GM23338 (cell line): ENCODE measurements around the gene OPRM1. TPM values are rescaled to one million over a fixed set of nuclear protein-coding genes. Genes with fewer than 3 reads are reported as not detected.

ENCODE experiments used
- ATAC-seq: fragments of 200-7000 bp; cut with Tn5 transposase; 3 replicates; pipeline ENCODE4 v1.9.1; 2020
- DNase-seq: peaks from one replicate; pipeline ENCODE4 v3.0.0-alpha.2; 2015; ENCODE audit warnings: low spot score
- H2AFZ ChIP-seq: fragments of 200-600 bp; sonication (generic); 2 replicates; pipeline ENCODE4 v1.8.0; 2016; ENCODE audit warnings: antibody characterized with exemption, mild to moderate bottlenecking, moderate library complexity
- H3F3A ChIP-seq: fragments of 200-600 bp; sonication (generic); replicated peaks from 2 replicates; pipeline ENCODE4 v1.8.0; 2017; ENCODE audit warnings: antibody characterized with exemption, mixed run types, low read depth
- H3K27ac ChIP-seq: fragments of 200-600 bp; sonication (generic); 2 replicates; pipeline ENCODE4 v1.6.1; 2016; ENCODE audit warnings: low read depth
- H3K27me3 ChIP-seq: fragments of 200-600 bp; sonication (generic); 2 replicates; pipeline ENCODE4 v1.8.0; 2016; ENCODE audit warnings: mild to moderate bottlenecking, mixed run types, moderate library complexity; ENCODE audit not compliant: insufficient read depth
- H3K36me3 ChIP-seq: fragments of 200-600 bp; sonication (generic); 2 replicates; pipeline ENCODE4 v1.8.0; 2016; ENCODE audit warnings: mild to moderate bottlenecking; ENCODE audit not compliant: insufficient read depth
- H3K4me1 ChIP-seq: fragments of 200-600 bp; sonication (generic); 2 replicates; pipeline ENCODE4 v1.8.0; 2016; ENCODE audit warnings: mild to moderate bottlenecking, moderate library complexity; ENCODE audit not compliant: insufficient read depth
- H3K4me2 ChIP-seq: fragments of 200-600 bp; sonication (generic); 2 replicates; pipeline ENCODE4 v1.7.1; 2017; ENCODE audit warnings: mixed run types
- H3K4me3 ChIP-seq: fragments of 200-600 bp; sonication (generic); 2 replicates; pipeline ENCODE4 v1.6.1; 2016; ENCODE audit warnings: mixed run types
- H3K79me2 ChIP-seq: fragments of 200-600 bp; sonication (generic); replicated peaks from 2 replicates; pipeline ENCODE4 v1.8.0; 2017; ENCODE audit warnings: mild to moderate bottlenecking; ENCODE audit not compliant: insufficient read depth
- H3K9me2 ChIP-seq: fragments of 200-600 bp; sonication (generic); 2 replicates; pipeline ENCODE4 v1.8.0; 2017; ENCODE audit not compliant: insufficient read depth
- H4K20me1 ChIP-seq: fragments of 200-600 bp; sonication (generic); replicated peaks from 2 replicates; pipeline ENCODE4 v1.8.0; 2017; ENCODE audit warnings: mild to moderate bottlenecking; ENCODE audit not compliant: insufficient read depth
- H3K27ac Mint-ChIP-seq: 2 replicates; pipeline ENCODE4 v1.8.0; 2020; ENCODE audit warnings: inconsistent platforms, mild to moderate bottlenecking, moderate library complexity, mixed read lengths
- H3K27me3 Mint-ChIP-seq: 3 replicates; pipeline ENCODE4 v1.8.0; 2022; ENCODE audit warnings: low read depth, mild to moderate bottlenecking, moderate library complexity, mixed read lengths, inconsistent platforms; ENCODE audit not compliant: insufficient read depth, poor library complexity
- H3K36me3 Mint-ChIP-seq: 3 replicates; pipeline ENCODE4 v1.8.0; 2021; ENCODE audit warnings: low read depth, mild to moderate bottlenecking, inconsistent platforms, moderate library complexity, mixed read lengths
- H3K4me1 Mint-ChIP-seq: 3 replicates; pipeline ENCODE4 v1.8.0; 2020; ENCODE audit warnings: mild to moderate bottlenecking, inconsistent platforms, mixed read lengths
- H3K4me3 Mint-ChIP-seq: 3 replicates; pipeline ENCODE4 v1.8.0; 2021; ENCODE audit warnings: moderate library complexity, mild to moderate bottlenecking, inconsistent platforms, mixed read lengths
- H3K9me3 Mint-ChIP-seq: 3 replicates; pipeline ENCODE4 v1.8.0; 2020; ENCODE audit warnings: moderate library complexity, mild to moderate bottlenecking, inconsistent platforms, mixed read lengths
- CREB1 ChIP-seq: fragments of 250-450 bp; sonication (Bioruptor Pico); IDR thresholded peaks from 2 replicates; pipeline ENCODE4 v1.5.0; 2020; ENCODE audit warnings: low read depth, mild to moderate bottlenecking, moderate library complexity
- CTCF ChIP-seq, 2 experiments: fragments of 200-600 bp in 1 of 2; sonication (generic) in 1 of 2; conservative IDR thresholded peaks; 2 replicates each; pipeline versions ENCODE4 v1.5.1 to v1.6.1; 2016 to 2017; ENCODE audit warnings: antibody characterized with exemption in 2 of 2, low read depth in 2 of 2, mild to moderate bottlenecking in 2 of 2, moderate library complexity in 1 of 2
- ETS1 ChIP-seq: IDR thresholded peaks from 2 replicates; pipeline ENCODE4 v1.6.1; 2016; ENCODE audit warnings: antibody characterized with exemption
- EZH2phosphoT487 ChIP-seq: fragments of 200-600 bp; sonication (generic); IDR thresholded peaks from one replicate; pipeline ENCODE4 v1.8.1; 2018; ENCODE audit warnings: antibody characterized with exemption; ENCODE audit not compliant: unreplicated experiment
- JUNB ChIP-seq: IDR thresholded peaks from one replicate; pipeline ENCODE4 v1.6.1; 2016; ENCODE audit warnings: antibody characterized with exemption; ENCODE audit not compliant: unreplicated experiment
- NANOG ChIP-seq: IDR thresholded peaks from 2 replicates; pipeline ENCODE4 v1.6.1; 2016; ENCODE audit warnings: antibody characterized with exemption, borderline replicate concordance
- POLR2AphosphoS5 ChIP-seq: IDR thresholded peaks from 2 replicates; pipeline ENCODE4 v1.6.1; 2016; ENCODE audit warnings: antibody characterized with exemption, low read depth
- REST ChIP-seq: IDR thresholded peaks from one replicate; pipeline ENCODE4 v1.6.1; 2018; ENCODE audit warnings: antibody characterized with exemption; ENCODE audit not compliant: unreplicated experiment
- STAT1 ChIP-seq: IDR thresholded peaks from one replicate; pipeline ENCODE4 v1.6.1; 2016; ENCODE audit warnings: antibody characterized with exemption; ENCODE audit not compliant: unreplicated experiment
- ZNF114 ChIP-seq: fragments of 250-450 bp; sonication (Bioruptor Pico); IDR thresholded peaks from 2 replicates; pipeline ENCODE4 v1.5.0; 2020; ENCODE audit warnings: mild to moderate bottlenecking, moderate library complexity
- ZNF462 ChIP-seq: fragments of 250-450 bp; sonication (Bioruptor Pico); IDR thresholded peaks from 2 replicates; pipeline ENCODE4 v1.5.0; 2020; ENCODE audit warnings: mild to moderate bottlenecking, moderate library complexity
- polyA plus RNA-seq: library from polyadenylated mRNA; unstranded; fragments of >200 nt; fragmentation: Nextera tagmentation; extraction: Ambion mirVana; gene quantifications from 2 replicates; pipeline ENCODE4 v1.2.1, GENCODE V29; 2016
- total RNA-seq: library from RNA; depleted of rRNA; stranded (reverse); fragments of >200 nt; shearing (Covaris generic); gene quantifications from 2 replicates; pipeline ENCODE4 v1.2.3, GENCODE V29; 2014

Gene OPRM1
- total and polyA plus RNA-seq, 2 experiments from 2014 or later: 0.52 TPM; not detected in 1

- ATAC-seq: no peak
- Mint-ChIP-seq H3K27me3 (peaks cover 1% of the 10 kb centered on the region), H3K9me3 (no peaks in the 10 kb centered on the region), H3K27ac (no peak overlapping the region), H3K4me1 (peaks cover 7% of the 10 kb centered on the region; the same call in 1 of the 3 replicates), H3K4me3 (no peak overlapping the region), H3K36me3 (no peaks in the 10 kb centered on the region)
- Histone ChIP-seq H3K27ac (no peak overlapping the region), H3K27me3 (no peaks in the 10 kb centered on the region), H3K9me2 (peaks cover 5% of the 10 kb centered on the region; the same call in 1 of the 2 replicates), H3K79me2 (no peaks in the 10 kb centered on the region), H3K4me1 (no peaks in the 10 kb centered on the region), H2AFZ (no peak overlapping the region), H3F3A (no peaks in the 10 kb centered on the region), H3K4me3 (no peak overlapping the region), H4K20me1 (no peaks in the 10 kb centered on the region), H3K4me2 (no peak overlapping the region), H3K36me3 (no peaks in the 10 kb centered on the region)
- DNase-seq: no peak
- TF ChIP-seq POLR2AphosphoS5 (no peak), NANOG (no peak), ZNF462 (CRISPR knock-in tag) (no peak), CTCF (conservative IDR thresholded peaks at IDR 0.05; ENCODE audit: low read depth in 2 of 2) (no peak), EZH2phosphoT487 (no peak), ETS1 (no peak), CREB1 (CRISPR knock-in tag) (no peak), STAT1 (no peak), ZNF114 (CRISPR knock-in tag) (no peak), REST (no peak), JUNB (no peak)
Measured at GRCh38 chr6:154230910-154231595, 192.0 kb downstream of the OPRM1 start.
